ENCODE data around the gene LRMDA. TPM values are rescaled to one million over a fixed set of nuclear protein-coding genes. Genes with fewer than 3 reads are reported as not detected.

LRMDA gene
- total and polyA plus RNA-seq, 10 of the 15 experiments (the other 5 are each of a cell fraction or from before 2014, with no cell fraction given), result 0.07 to 0.54 (median 0.29) TPM; not detected in 4

- Histone ChIP-seq H3K4me2 (ENCODE audit: control insufficient read depth, insufficient read depth) (no peak overlapping the region), H3K9me3 (replicated peaks; ENCODE audit: control insufficient read depth, insufficient read depth, low read length) (no peaks in the 10 kb centered on the region), H3K4me1 (ENCODE audit: control insufficient read depth, insufficient read depth, low read length) (no peaks in the 10 kb centered on the region), H4K20me1 (ENCODE audit: control insufficient read depth, insufficient read depth) (no peaks in the 10 kb centered on the region), H3K4me3 (no peak overlapping the region), H2AFZ (ENCODE audit: control insufficient read depth, low read depth, low read length) (no peak overlapping the region), H3K27ac (ENCODE audit: control insufficient read depth, insufficient read depth) (no peak overlapping the region), H3K27me3 (replicated peaks in 1 of 2; ENCODE audit: control insufficient read depth in 2 of 2, insufficient read depth in 2 of 2, low read length in 1 of 2) (no peaks in the 10 kb centered on the region; a peak in 1 of 4 replicates), H3K9ac (ENCODE audit: control insufficient read depth, insufficient read depth, low read length) (no peak overlapping the region), H3K36me3 (ENCODE audit: control insufficient read depth in 2 of 2, insufficient read depth in 2 of 2, low read length in 1 of 2) (no peaks in the 10 kb centered on the region), H3K79me2 (ENCODE audit: control insufficient read depth, insufficient read depth, low read length) (no peaks in the 10 kb centered on the region)
- POLR2A ChIA-PET, result no interaction called here
- in situ Hi-C loops (cut with MboI) (no loop called here), intact Hi-C loops (cut with micrococcal nuclease; ENCODE audit: unreplicated experiment) (loop anchor here (10.0 kb wide), 1 partner anchor 65 kb away; no protein-coding TSS in a partner anchor)
- FAIRE-seq, result no peak
- no peak for ATAC-seq
- BruUV-seq (replicated peaks), result no TSS peak
- DNase-seq (ENCODE audit: low read depth, low spot score), result no peak
- RAD21 ChIA-PET (ENCODE audit: unreplicated experiment), result no interaction called here
- 0% methylated on average over 1 of the region's 1 CpG for WGBS (ENCODE audit: insufficient coverage, insufficient replicate concordance, low lambda C conversion rate, missing lambda C conversion rate)
- SMC1A ChIA-PET (ENCODE audit: uncharacterized antibody, unreplicated experiment), result interaction anchor here (1.0 kb wide), 1 partner anchor 9 kb away, joined by 3 read pairs; no protein-coding TSS in a partner anchor
- CTCF ChIA-PET, result interaction anchor here (0.7 kb wide), 1 partner anchor 37 kb away, joined by 4 read pairs; no protein-coding TSS in a partner anchor
- TF ChIP-seq USF2 (IDR thresholded peaks at IDR 0.05; ENCODE audit: borderline replicate concordance, low read depth, low read length), result no peak
- TF ChIP-seq, protein P1, sequence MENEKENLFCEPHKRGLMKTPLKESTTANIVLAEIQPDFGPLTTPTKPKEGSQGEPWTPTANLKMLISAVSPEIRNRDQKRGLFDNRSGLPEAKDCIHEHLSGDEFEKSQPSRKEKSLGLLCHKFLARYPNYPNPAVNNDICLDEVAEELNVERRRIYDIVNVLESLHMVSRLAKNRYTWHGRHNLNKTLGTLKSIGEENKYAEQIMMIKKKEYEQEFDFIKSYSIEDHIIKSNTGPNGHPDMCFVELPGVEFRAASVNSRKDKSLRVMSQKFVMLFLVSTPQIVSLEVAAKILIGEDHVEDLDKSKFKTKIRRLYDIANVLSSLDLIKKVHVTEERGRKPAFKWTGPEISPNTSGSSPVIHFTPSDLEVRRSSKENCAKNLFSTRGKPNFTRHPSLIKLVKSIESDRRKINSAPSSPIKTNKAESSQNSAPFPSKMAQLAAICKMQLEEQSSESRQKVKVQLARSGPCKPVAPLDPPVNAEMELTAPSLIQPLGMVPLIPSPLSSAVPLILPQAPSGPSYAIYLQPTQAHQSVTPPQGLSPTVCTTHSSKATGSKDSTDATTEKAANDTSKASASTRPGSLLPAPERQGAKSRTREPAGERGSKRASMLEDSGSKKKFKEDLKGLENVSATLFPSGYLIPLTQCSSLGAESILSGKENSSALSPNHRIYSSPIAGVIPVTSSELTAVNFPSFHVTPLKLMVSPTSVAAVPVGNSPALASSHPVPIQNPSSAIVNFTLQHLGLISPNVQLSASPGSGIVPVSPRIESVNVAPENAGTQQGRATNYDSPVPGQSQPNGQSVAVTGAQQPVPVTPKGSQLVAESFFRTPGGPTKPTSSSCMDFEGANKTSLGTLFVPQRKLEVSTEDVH (IDR thresholded peaks at IDR 0.05; ENCODE audit: low read depth, partially characterized antibody), result no peak
- no peak for TF ChIP-seq ETV6 (conservative IDR thresholded peaks at IDR 0.05 in 1 of 2, IDR thresholded peaks at IDR 0.05 in 1 of 2; ENCODE audit: borderline replicate concordance in 1 of 2, low read depth in 1 of 2)
- TF ChIP-seq ATF2 (IDR thresholded peaks at IDR 0.05; ENCODE audit: low read length), result no peak
- no peak for TF ChIP-seq ZNF384 (IDR thresholded peaks at IDR 0.05; ENCODE audit: borderline replicate concordance, low read depth, low read length)
- no peak for TF ChIP-seq MYB (IDR thresholded peaks at IDR 0.05; ENCODE audit: borderline replicate concordance, low read depth, low read length)
- no peak for TF ChIP-seq MTA2 (IDR thresholded peaks at IDR 0.05; ENCODE audit: low read depth)
- TF ChIP-seq ZNF687 (IDR thresholded peaks at IDR 0.05), result no peak
- TF ChIP-seq NRF1 (conservative IDR thresholded peaks at IDR 0.05; ENCODE audit: low read depth, low read length), result no peak
- TF ChIP-seq TCF12 (IDR thresholded peaks at IDR 0.05; ENCODE audit: low read depth, low read length), result no peak
- no peak for TF ChIP-seq RUNX3 (IDR thresholded peaks at IDR 0.05; ENCODE audit: low read length)
- no peak for TF ChIP-seq SIX5 (IDR thresholded peaks at IDR 0.05; ENCODE audit: low read depth, low read length, severe bottlenecking)
- TF ChIP-seq, protein P2, sequence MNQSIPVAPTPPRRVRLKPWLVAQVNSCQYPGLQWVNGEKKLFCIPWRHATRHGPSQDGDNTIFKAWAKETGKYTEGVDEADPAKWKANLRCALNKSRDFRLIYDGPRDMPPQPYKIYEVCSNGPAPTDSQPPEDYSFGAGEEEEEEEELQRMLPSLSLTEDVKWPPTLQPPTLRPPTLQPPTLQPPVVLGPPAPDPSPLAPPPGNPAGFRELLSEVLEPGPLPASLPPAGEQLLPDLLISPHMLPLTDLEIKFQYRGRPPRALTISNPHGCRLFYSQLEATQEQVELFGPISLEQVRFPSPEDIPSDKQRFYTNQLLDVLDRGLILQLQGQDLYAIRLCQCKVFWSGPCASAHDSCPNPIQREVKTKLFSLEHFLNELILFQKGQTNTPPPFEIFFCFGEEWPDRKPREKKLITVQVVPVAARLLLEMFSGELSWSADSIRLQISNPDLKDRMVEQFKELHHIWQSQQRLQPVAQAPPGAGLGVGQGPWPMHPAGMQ (IDR thresholded peaks at IDR 0.05; ENCODE audit: borderline replicate concordance), result no peak
These were observed 528.5 kb downstream of the LRMDA start for GRCh38 chr10:75959912-75960311.

Data from GM12878 (cell line).